ENCODE data around the gene ZFHX3. TPM values are rescaled to one million over a fixed set of nuclear protein-coding genes. Genes with fewer than 3 reads are reported as not detected.

ZFHX3 gene
- total and polyA plus RNA-seq, 2 of the 8 experiments (the other 6 are each of a cell fraction or from before 2014, with no cell fraction given), result 0.08 to 0.99 TPM

- Histone ChIP-seq H3K14ac (ENCODE audit: insufficient read length) (no peak overlapping the region), H2BK15ac (ENCODE audit: low read length) (no peak overlapping the region), H3K4me1 (replicated peaks in 1 of 4; ENCODE audit: control insufficient read depth in 3 of 4, insufficient read depth in 4 of 4, low read length in 3 of 4) (peaks cover 0 to 4% (median 1%) of the 10 kb centered on the region in 4 experiments; a peak in 3 of 7 replicates), H2AK5ac (ENCODE audit: low read depth, low read length) (no peak overlapping the region), H3K9ac (replicated peaks in 1 of 4; ENCODE audit: extremely low read depth in 1 of 4, low read depth in 3 of 4, low read length in 3 of 4) (no peak overlapping the region), H3K4me3 (ENCODE audit: extremely low read depth in 1 of 4, insufficient read depth in 2 of 4, low read depth in 3 of 4, low read length in 4 of 4) (no peak overlapping the region), H3K27me3 (replicated peaks in 1 of 4; ENCODE audit: control insufficient read depth in 3 of 4, extremely low read depth in 1 of 4, insufficient read depth in 3 of 4, low read length in 3 of 4) (peaks cover 0 to 11% (median 5%) of the 10 kb centered on the region in 4 experiments; a peak in 4 of 7 replicates), H3K23ac (ENCODE audit: insufficient read length) (no peak overlapping the region), H3K23me2 (ENCODE audit: low read depth, low read length) (peaks cover 5% of the 10 kb centered on the region; the same call in 1 of the 2 replicates), H3K27ac (ENCODE audit: low read depth, low read length) (no peak overlapping the region), H3K56ac (replicated peaks; ENCODE audit: insufficient read length, low read depth, low read length) (no peak overlapping the region), H4K91ac (replicated peaks; ENCODE audit: insufficient read length, low read length) (no peak overlapping the region), H3K9me3 (ENCODE audit: insufficient read depth in 2 of 2, low read depth in 1 of 2, low read length in 1 of 2) (no peaks in the 10 kb centered on the region), H3K79me2 (ENCODE audit: control insufficient read depth in 1 of 2, insufficient read depth in 2 of 2, low read length in 2 of 2) (no peaks in the 10 kb centered on the region), H3K4ac (replicated peaks; ENCODE audit: insufficient read length, low read depth, low read length) (no peak overlapping the region), H3K18ac (ENCODE audit: extremely low read depth, low read length) (no peak overlapping the region), H2BK120ac (replicated peaks; ENCODE audit: low read depth, low read length) (no peak overlapping the region), H4K20me1 (replicated peaks in 1 of 2; ENCODE audit: control insufficient read depth in 1 of 2, insufficient read depth in 2 of 2, low read length in 2 of 2) (no peaks in the 10 kb centered on the region), H2BK12ac (ENCODE audit: low read depth, low read length) (no peak overlapping the region), H3K36me3 (ENCODE audit: control insufficient read depth in 2 of 4, insufficient read depth in 4 of 4, low read length in 3 of 4) (no peaks in the 10 kb centered on the region), H4K5ac (ENCODE audit: insufficient read length, low read depth, low read length) (no peak overlapping the region), H4K8ac (ENCODE audit: extremely low read depth, insufficient read depth, low read length) (no peak overlapping the region), H2AFZ (ENCODE audit: low read length) (no peak overlapping the region), H3K4me2 (ENCODE audit: insufficient read depth in 1 of 2, low read depth in 2 of 2, low read length in 2 of 2) (no peak overlapping the region), H2BK20ac (ENCODE audit: low read length) (no peak overlapping the region), H3K79me1 (ENCODE audit: low read depth, low read length) (no peaks in the 10 kb centered on the region), H2BK5ac (ENCODE audit: low read depth, low read length) (no peak overlapping the region)
- DNase-seq (ENCODE audit: low read depth in 1 of 2, low spot score in 2 of 2), result no peak
- ChIA-PET CTCF (ENCODE audit: partially characterized antibody) (interaction anchor here (3.6 kb wide), 1 partner anchor 41 kb away, joined by 9 read pairs; no protein-coding TSS in a partner anchor), POLR2A (ENCODE audit: partially characterized antibody) (no interaction called here)
- TF ChIP-seq KDM5A (IDR thresholded peaks at IDR 0.05; ENCODE audit: low read length) (no peak), EGR1 (IDR thresholded peaks at IDR 0.05; ENCODE audit: borderline replicate concordance, low read depth, low read length) (no peak), EZH2 (IDR thresholded peaks at IDR 0.05; ENCODE audit: low read depth, low read length, severe bottlenecking) (no peak), CREB1 (IDR thresholded peaks at IDR 0.05) (no peak), NANOG (IDR thresholded peaks at IDR 0.05; ENCODE audit: insufficient read depth, low read depth, low read length, poor library complexity, severe bottlenecking) (no peak), TAF7 (optimal IDR thresholded peaks at IDR 0.05; ENCODE audit: borderline replicate concordance, low read depth, low read length) (no peak)
- FAIRE-seq, result no peak
Measured at GRCh38 chr16:72791786-72792185, 256.1 kb downstream of the ZFHX3 start.
